Omental fat pad (tissue), 4 donors: ENCODE measurements around the gene PRRC2A. TPM values are rescaled to one million over a fixed set of nuclear protein-coding genes. Genes with fewer than 3 reads are reported as not detected.
"Not testable (repeated sequence)": the region's sequence is repeated elsewhere in the genome, so short reads cannot be mapped to it uniquely, and the experiment has no call there.

Experiments used
- ATAC-seq: fragments of 150-250 bp; one replicate; pipeline ENCODE4 v1.9.1; 2016; ENCODE audit warnings: mild to moderate bottlenecking, moderate library complexity; ENCODE audit not compliant: low FRiP score
- DNase-seq: peaks from one replicate; pipeline ENCODE4 v3.0.0-alpha.2; 2019; ENCODE audit warnings: low spot score
- total RNA-seq, 4 donors: library from RNA; depleted of rRNA; stranded (reverse); fragments of >200 nt; gene quantifications; one replicate each; pipeline ENCODE4 v1.1.0, GENCODE V29; 2016
- TF ChIP-seq, protein P1 (sequence below), 3 donors: fragments of 450-650 bp; IDR thresholded peaks; one replicate each; pipeline ENCODE4 v1.5.1; 2016 to 2017; ENCODE audit warnings: antibody characterized with exemption in 3 of 3, mild to moderate bottlenecking in 3 of 3, moderate library complexity in 2 of 3

Gene PRRC2A
- total RNA-seq, 4 donors from 2014 or later = 44.8 to 111 (median 65.4) TPM

DNA sequence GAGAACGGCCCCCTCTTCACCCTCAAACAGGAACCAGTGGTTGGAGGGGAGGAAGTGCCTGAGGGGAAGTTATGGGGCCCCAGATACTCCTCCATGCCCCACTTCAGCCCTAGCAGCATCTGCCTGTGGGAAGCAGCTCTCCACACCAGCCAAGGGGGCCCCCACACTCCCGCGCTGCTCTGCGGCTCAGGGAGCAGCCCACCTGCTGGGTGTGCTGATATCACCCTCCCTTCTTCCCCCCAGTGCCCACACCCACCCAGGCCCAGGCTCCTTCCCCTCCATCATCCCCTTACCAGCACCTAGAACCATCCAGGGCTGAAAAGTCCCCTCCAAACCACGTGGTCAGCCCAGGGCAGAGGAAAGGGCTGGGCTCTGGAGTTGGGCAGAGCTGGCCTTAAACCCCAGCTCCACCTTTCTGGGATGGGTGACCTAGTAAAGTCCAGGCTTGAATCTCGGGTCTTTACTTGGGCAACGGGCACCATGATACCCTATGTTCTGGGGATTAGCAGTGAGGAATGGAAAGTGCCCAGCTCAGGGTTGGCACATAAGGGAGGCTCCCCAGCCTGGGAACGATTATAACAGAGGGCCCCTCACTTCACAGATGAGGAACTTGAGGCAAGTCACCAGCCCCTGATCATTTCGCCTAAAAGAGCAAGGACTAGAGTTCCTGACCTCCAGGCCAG is 33.8 kb upstream of the PRRC2A start:
- ATAC-seq (no peak), DNase-seq (no peak)
- TF ChIP-seq, protein P1, sequence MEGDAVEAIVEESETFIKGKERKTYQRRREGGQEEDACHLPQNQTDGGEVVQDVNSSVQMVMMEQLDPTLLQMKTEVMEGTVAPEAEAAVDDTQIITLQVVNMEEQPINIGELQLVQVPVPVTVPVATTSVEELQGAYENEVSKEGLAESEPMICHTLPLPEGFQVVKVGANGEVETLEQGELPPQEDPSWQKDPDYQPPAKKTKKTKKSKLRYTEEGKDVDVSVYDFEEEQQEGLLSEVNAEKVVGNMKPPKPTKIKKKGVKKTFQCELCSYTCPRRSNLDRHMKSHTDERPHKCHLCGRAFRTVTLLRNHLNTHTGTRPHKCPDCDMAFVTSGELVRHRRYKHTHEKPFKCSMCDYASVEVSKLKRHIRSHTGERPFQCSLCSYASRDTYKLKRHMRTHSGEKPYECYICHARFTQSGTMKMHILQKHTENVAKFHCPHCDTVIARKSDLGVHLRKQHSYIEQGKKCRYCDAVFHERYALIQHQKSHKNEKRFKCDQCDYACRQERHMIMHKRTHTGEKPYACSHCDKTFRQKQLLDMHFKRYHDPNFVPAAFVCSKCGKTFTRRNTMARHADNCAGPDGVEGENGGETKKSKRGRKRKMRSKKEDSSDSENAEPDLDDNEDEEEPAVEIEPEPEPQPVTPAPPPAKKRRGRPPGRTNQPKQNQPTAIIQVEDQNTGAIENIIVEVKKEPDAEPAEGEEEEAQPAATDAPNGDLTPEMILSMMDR (IDR thresholded peaks at IDR 0.05) = no peak

DNA sequence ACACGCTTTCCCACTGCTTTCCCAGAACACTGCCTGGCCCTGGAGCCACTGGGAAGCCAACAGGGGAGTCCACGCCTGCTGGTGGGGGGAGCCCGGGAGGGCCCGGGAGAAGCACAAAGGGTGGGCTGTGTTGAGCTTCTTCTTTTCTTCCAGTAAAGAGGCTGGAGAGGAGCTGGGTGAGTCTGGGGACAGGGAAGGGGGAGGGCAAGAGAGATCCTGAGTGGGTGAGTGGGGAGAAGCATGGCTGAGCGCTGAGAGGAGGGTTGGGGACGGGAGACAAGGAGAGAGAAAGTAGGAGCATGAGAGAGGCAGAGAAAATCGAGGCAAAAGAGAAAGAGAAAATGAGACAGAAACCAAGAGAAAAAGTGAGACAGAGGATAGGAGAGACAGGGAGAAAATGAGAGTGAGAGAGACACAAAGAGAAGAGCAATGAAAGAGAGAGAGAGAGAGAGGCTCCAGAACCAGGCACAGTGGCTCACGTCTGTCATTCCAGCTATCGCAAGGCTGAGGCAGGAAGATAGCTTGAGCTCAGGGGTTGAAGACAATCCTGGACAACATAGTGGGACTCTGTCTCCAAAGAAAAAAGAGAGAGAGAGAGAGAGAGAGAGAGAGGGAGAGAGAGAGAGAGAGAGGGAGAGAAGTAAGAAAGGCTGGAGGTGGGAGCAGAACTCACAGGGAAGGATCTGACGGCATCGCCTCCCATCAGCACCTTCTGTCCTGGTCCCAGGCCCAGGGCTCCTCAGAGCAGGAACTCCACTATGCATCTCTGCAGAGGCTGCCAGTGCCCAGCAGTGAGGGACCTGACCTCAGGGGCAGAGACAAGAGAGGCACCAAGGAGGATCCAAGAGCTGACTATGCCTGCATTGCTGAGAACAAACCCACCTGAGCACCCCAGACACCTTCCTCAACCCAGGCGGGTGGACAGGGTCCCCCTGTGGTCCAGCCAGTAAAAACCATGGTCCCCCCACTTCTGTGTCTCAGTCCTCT is 32.4 kb upstream of the PRRC2A start:
- TF ChIP-seq, protein P1 (IDR thresholded peaks at IDR 0.05) = no peak
- ATAC-seq = no peak
- DNase-seq = no peak

DNA sequence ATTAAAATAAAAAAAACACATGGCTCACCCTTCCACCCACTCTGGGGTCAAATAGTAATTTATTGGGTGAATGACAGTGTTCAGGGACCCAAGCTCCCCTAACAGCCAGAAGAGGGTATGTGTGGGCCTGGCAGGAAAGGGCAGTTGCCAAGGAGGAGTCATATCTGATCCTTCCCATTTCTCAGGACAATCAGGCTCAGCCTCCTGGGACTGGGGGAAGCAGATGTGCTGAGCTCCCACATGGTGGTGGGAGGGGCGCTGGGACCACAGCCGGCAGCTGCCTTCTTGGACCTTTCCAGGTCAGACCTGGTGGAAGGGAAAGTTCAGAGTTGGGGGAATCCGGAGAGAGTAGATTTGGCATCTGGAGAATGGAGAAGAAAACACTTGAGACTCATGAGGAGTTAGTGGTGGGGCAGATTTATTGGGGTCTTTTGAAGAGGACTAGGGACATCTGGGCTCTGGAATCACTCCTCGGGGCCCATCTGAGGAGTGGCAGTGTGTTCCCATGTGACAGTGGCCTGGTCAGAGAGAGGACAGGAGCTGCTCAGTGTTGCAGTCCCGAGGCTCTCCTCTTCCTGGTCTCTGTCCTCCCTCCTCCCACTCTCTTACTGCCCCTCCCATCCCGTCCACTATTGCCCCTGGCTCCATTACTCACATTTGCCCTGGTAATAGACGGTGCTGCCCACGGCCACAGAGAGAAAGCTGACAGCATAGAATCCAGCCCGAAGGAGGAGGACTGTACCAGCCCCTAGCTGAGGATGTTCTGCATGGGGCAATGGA is 31.5 kb upstream of the PRRC2A start:
- ATAC-seq = no peak
- TF ChIP-seq, protein P1 (IDR thresholded peaks at IDR 0.05) = no peak
- DNase-seq = no peak

DNA sequence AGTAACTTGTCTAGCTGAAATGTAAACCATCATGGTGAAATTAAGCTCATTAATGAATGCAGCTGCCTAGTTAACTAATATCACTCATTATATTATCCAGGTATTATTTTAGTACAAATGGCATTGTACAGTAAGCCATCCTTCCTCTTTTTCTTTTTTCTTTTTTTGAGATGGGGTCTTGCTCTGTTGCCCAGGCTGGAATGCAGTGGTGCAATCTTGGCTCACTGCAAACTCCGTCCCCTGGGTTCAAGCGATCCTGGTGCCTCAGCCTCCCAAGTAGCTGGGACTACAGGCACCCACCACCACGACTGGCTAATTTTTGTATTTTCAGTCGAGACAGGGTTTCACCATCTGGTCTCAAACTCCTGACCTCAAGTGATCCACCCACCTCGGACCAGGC is 29.8 kb upstream of the PRRC2A start:
- ATAC-seq, DNase-seq: not testable (repeated sequence)

DNA sequence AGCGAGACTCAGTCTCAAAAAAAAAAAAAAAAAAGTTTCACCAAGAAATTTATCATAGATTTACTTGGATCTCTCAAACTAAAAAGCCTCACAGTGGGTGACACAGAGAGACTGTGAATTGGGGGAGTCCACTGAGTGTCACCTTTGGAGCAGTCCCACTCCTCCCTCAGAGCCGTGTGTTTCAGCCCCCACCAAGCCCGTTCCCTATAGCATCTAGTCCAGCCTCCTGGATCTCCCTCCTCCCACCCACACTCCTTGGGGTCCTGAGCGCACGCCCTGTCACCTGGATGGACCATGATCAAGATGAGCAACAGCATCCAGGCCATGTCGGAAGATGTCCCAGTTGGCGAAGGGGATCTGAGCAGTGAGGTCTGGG is 28.1 kb upstream of the PRRC2A start:
- ATAC-seq = no peak
- TF ChIP-seq, protein P1 (IDR thresholded peaks at IDR 0.05) = no peak
- no peak for DNase-seq

DNA sequence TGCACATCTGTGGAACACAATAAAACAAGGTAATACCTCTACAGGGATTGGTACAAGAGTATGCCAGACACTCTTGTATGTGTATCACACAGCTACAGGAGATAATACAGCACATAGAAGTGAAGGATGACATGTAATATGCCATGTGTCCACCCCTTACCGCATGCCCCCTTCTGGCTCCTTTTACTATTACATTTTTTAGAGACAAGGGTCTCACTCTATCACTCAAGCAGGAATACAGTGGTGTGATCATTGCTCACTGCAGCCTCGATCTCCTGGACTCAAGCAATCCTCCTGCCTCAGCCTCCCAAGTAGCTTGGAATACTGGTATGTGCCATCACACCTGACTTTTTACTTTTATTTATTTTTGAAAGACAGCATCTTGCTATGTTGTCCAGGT is 23.5 kb upstream of the PRRC2A start:
- TF ChIP-seq, protein P1 (IDR thresholded peaks at IDR 0.05) = no peak
- ATAC-seq (no peak), DNase-seq (no peak)

DNA sequence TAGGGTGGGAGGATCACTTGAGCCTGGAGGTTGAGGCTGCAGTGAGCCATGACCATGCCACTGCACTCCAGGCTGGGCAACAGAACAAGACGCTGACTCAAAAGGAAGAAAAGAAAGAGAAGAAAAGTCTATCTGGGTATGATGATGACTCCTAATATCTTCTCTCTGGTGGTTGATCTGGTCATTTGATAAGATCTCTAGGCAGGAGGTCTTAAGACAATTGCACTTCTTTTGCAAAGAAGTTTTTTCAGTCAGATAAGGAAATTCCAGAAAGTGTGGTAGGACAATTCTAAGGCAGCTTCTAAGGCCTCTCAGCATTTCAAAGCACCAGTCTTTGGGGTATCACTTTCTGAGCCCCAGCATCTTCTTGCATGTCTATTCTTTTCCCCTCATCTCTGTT is 13.2 kb upstream of the PRRC2A start:
- ATAC-seq = no peak
- no peak for DNase-seq
- TF ChIP-seq, protein P1 (IDR thresholded peaks at IDR 0.05) = no peak
